ENCODE results near the gene PKP3.

The PKP3 gene

DNA sequence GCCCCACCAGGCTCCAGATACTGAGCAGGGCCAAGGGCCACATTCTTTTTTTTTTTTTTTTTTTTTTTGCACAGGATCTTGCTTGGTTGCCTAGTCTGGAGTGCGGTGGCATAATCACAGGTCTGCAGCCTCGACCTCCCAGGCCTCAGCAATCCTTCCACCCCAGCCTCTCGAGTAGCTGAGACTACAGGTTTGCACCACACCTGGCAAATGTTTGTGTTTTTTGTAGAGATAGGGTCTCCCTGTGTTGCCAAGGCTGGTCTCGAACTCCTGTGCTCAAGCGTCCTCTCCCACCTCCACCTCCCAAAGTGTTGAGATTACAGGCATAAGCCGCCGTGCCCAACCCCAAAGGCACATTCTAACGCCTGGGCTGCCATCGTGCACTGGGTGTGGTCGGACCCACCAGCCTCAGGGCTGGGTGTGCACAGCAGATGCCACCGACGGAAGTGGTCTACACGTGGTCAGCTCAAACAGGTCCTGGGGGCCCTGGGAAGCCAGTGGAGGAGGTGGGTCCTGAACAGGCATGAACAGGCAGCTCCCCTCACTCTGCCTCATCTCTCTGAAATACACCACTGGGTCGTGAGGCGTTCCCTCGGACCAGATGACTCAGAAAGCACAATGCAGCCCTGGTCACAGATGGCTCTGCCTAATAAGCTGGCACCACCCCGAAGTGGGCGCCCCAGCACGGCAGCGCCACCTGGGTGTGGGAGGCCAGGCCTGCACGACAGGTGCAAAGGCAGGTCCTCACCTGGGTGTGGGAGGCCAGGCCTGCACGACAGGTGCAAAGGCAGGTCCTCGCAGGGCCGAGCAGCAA, 29.9 kb upstream of the PKP3 start:
- no peak for DNase-seq

DNA sequence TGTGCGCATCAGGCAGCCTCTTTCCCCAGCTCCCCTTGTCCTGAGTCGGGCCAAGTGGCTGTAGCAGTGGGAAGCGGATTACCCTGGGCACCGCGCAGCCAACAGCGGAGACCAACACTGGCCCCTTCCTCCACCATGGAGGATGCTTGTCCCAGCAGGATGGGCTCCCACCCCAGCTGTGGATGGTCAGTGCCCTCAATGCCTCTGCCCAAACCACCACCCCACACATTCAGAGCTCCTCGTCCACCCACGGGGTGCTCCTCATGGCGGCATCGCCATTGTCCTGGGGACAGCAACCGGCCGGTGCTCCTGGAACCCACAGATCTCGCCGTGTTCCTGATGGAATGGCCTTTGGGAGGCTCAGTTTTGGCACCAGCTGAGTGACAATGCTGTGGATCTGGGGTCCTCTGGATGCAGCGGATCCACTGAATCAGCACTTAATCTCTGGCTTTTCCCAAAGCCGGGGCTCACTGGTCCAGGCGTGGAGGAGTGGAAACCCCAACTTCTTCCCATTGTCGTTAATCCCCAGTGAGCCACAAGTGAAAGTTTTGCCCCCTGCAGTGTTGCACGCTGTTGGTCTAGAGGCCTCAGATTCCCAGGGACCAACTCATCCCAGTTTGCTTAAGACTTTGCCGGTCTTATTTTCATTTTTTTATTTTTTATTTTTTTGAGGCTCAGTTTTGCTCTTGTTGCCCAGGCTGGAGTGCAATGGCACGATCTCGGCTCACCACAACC, 28.9 kb upstream of the PKP3 start:
- no peak for DNase-seq

DNA sequence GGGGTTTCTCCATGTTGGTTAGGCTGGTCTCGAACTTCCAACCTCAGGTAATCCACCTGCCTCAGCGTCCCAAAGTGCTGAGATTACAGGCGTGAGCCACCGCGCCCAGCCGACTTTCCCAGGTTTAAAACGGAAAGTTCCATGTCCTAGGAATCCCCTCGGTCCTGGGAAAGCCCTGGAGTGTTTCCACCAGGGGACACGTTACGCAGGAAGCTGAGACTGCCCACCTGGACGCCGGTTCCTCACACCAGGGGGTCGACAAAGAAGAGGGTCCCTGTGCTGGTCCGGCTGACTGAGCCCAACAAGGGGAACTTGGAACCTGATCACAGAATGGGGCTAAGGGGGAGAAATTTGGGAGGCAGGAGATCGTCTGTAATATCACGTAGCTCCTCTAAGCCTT, 28.2 kb upstream of the PKP3 start:
- DNase-seq = no peak

DNA sequence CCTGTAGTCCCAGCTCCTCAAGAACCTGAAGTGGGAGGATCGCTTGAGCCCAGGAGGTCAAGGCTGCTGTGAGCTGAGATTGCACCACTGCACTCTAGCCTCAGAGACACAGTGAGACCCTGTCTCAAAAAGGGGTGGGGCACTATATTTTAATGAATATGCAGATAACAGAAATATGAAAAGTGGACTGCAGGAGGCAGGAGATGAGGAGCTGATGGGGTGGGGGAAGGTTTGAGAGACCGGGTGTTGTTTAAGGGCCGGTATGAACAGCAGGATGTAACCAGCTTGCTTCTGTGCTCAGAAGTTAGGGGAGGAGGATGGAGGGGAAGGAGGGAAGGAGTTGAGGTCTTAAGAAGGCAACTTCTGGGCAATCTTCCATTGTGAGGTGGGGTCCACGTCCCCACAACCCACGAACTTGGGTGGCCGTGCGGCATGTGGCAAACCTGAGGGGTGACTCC, 26.0 kb upstream of the PKP3 start:
- DNase-seq = no peak

DNA sequence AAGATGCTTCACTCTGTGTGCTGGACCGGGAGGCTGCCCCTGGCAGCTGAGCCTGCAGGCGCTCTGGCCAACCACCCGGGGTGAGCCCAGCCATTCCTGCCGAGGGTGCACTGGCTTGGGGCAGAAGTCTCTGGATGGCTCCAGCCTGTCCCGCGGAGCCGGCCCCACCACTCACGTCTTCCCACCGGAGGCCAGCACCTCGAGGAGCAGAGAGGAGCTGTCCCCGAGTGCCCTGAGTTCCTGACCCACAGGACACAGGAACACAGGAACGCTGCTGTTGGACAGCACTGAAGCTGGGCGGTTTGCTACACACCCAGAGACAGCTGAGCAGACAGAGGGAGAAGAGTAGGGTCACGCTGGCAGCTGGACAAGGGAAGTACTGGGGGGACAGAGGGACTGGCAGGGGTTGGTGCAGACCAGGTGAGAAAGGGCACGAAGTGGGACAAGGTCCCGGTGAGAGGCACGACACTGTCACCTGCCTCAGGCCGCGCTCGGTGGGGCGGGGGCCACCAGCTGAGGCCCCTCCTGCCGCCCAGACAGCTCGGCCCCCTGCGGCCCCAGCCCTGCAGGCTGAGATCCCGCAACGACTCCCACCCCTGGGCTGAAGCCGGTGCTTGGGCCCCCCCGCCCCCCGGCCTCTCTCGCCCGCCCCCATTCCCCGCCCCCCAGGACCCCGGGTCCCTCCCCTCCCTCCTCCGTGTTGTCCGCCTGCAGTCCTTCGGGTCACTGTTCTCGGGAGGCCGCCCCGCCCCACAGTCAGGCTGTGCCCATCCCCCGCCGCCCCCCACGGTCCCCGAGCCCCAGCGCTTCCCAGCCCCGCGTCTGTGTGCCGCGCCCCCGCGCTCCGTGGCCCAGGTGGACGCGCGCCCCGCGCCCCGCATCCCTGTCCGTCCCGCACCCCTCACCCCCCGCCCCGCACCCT, 25.3 kb upstream of the PKP3 start:
- DNase-seq = no peak

DNA sequence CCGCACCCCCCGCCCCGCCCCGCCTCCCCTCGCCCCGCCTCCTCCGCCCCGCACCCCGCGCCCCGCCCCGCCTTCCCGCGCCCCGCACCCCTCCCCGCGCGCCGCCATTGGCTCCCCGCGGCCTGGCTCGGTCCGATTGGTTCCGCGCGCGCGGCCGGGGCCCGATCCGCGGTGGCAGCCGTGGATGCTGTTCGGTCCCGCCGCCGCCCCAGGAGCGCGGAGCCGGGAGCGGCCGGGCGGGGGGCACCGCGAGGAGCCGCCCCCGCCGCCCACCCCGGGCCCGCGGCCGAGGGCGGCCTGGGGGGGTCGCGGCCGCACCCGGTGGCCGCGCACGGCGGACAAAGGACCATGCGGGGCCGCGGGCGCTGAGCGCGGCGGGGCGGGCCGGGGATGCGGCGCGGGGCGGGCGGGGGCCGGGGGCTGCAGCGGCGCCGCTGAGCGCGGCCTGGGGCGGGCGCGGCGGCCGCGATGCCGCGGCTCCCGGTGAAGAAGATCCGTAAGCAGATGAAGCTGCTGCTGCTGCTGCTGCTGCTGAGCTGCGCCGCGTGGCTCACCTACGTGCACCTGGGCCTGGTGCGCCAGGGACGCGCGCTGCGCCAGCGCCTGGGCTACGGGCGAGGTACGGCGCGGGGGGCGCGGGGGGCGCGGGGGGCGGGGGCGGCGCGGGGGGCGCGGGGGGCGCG, 24.5 kb upstream of the PKP3 start, which contains the start of gene B4GALNT4:
B4GALNT4 (plus strand) TSS at position 164 of the 683 bp plus-strand sequence; CDS start at position 469, 305 bp downstream.
- peak; percentile 51 for DNase-seq

DNA sequence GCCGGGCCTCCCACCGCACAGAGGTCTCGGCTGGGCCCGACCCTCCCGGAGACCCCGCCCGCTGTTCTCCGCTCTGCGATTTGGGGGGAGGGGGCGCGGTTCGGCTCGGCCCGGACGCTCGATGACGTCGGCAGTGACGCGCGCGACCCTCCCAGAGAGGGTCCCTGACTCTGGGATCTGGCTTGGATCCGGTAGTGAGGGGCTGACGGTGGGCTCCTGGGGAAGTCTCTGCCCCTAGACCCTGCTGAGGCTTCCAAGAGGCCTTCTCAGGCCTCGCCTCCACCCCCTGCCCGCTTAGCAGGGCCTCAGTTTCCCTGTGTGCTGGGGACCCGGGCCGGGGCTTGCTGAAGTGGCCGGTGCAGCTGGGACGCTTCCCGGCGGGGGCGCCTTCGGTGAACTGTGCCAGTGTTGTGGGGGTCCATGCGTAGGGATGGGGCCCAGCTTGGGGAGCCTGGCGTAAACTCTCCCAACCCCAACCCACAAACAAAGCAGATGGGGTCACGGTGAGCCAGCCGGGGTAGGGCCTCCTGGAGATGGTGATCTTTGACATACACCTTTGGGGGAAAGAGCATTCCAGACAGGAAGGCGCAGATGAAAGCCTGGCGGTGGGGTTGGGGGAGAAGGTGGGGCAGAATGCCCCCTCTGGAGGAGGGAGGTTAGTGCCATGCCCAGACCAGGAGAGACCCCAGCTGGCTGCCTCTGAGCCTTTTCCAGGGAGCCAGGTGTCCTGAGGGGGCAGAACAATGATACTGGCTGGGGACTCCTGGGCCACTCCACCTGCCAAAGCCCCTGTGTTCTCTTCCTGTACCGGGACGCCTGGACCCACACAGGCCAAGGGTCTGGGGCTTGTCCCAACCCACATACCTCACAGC, 23.7 kb upstream of the PKP3 start:
- DNase-seq = no peak

DNA sequence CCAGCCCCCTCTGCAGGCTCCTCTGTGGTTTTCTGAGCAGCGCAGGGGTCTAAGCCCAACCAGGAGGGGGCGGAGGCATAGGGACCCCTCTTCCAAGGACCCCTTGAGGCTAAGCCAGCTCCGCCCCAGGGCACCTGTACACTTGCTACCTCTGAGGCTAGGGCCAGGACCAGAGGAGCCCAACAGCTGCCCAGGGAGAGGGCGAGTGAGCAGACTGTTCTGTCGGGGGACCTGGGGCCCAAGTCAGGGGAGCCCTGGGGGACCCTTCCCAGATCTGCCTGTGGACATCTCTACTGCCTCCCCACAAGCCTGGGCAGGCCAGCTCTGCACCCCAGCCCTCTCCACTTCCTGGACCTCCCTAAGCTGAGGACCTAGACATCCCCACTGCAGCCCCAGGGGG, 23.0 kb upstream of the PKP3 start:
- DNase-seq = no peak

DNA sequence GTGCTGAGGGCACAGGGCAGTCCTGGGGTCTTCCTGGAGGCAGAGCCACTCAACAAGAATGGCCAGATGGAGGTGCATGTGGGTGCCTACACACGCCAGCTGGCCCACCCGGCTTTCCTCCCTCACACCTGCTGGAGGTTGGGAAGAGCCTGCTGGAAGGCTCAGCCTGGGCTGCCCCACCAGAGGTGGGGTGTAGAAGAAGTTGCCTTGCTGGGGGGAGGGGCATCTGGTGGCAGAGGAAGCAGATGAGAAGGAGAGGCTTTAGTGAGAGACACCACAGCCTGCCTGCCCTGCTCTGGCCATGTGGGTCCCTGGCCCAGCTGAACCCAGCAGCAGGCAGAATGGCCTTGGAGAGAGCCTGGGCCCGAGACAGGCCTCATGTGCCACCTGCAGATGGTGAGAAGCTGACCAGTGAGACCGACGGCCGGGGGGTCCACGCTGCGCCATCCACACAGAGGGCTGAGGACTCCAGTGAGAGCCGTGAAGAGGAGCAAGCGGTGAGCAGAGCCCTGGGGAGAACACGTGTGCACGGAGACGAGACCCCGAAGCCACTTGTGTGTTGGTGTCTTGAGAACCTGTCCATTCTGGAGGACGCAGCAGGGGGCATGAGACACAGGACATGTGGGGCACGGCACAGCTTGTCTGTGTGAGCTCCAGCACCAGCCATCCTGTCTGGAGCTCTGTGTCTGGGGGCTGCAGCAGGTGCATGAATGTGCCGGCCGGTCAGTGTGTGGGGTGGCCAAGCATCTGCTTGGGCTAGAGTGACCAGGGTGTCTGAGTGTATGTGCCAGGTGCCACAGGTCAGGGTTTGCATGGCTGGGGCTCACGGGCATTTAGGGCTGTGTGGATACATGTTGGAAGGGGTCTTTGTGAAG, 22.1 kb upstream of the PKP3 start:
- no peak for DNase-seq

DNA sequence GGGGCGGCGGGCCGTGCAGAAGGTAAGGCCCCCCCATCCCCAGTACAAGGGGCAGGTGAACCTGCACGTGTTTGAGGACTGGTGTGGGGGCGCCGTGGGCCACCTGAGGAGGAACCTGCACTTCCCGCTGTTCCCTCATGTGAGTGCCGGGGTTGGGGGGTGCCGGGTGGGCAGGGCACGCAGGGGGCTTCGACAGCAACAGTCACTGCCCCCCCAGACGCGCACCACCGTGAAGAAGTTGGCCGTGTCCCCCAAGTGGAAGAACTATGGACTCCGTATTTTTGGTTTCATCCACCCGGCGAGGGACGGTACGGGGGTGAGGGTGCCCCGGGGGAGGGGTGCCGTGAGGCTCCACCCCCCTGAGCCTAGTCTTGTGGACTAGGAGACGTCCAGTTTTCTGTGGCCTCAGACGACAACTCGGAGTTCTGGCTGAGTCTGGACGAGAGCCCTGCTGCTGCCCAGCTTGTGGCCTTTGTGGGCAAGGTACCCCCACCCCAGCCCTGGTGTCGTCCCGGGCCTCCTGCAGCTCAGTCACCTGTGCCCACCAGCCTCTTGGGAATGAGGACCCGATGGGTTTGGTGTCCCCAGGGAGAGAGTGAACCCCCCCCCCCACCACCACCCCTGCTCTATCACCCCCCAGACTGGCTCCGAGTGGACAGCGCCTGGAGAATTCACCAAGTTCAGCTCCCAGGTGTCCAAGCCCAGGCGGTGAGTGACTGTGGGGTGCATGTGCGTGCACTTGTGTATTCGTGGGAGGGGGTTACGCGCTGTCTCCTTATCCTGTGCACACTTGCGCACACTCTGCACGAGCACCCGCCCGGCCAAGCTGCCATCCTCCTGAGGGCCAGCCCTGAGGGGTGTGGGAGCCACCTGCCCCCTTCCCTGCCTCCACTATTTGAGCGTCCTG, 20.9 kb upstream of the PKP3 start:
- DNase-seq = no peak

DNA sequence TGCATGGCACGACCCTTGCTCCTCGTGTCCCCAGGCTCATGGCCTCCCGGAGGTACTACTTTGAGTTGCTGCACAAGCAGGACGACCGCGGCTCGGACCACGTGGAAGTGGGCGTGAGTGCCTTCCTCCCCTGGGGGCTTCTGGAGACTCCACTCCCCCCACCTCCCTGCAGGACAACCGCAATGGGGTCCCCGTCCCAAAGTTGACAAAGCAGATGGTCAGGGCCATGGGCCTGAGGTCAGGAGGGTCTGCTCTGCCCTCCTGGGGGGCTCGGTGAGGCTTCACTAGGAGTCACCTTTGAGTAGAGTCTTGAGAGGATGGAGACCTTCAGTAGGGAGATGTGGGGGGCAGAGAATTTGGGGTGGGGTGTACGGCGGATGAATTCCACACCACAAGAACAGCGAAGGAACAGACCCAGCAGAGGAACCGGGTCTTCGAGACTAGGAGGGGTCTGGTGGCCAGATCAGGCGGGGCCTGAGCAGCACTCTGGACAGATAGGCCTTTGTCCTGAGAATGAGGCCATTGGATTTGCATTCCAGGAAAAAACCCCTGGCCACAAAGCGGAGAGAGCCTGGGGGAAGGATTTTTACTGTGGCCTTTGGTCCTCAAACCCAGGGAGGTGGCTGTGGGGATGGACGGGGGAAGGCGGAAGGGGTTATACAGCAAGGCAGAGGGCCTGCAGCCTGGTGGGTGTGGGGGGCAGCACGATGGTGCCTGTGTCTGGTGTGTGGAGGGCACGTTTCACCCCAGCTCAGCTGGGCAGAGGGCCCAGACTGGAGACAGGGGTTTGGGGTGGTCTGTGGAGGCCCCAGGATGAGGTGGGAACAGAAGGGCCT, 20.1 kb upstream of the PKP3 start:
- no peak for DNase-seq

DNA sequence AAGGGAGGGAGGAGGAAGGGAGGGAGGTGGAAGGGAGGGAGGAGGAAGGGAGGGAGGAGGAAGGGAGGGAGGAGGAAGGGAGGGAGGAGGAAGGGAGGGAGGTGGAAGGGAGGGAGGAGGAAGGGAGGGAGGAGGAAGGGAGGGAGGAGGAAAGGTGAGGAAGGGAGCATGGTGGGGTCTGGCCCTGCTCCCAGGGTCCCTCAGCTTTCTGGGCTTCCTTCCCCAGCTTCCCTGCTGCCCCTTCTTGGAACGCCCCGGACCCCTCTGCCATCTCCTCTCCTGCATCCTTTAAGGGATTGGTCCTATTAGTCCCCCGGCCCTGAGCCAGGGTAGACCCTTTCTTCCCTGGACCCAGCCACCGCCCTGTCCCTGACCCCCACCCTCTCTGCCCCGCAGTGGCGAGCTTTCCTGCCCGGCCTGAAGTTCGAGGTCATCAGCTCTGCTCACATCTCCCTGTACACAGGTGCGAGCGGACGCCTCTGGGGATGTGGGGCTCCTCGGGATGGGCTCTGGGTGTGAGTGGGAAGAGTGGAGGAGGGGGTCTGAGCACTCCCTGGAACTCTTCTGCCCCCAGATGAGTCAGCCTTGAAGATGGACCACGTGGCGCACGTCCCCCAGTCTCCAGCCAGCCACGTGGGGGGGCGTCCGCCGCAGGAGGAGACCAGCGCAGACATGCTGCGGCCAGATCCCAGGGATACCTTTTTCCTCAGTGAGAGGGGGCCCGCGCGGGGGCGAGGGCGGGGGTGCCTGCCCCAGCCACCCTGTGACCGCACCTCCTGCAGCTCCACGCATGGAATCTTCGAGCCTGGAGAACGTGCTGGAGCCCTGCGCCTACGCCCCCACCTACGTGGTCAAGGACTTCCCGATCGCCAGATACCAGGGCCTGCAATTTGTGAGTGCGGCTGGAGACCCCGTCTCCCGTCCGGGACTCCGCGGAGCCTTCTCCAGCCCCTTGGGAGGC, 18.7 kb upstream of the PKP3 start:
- no peak for DNase-seq

DNA sequence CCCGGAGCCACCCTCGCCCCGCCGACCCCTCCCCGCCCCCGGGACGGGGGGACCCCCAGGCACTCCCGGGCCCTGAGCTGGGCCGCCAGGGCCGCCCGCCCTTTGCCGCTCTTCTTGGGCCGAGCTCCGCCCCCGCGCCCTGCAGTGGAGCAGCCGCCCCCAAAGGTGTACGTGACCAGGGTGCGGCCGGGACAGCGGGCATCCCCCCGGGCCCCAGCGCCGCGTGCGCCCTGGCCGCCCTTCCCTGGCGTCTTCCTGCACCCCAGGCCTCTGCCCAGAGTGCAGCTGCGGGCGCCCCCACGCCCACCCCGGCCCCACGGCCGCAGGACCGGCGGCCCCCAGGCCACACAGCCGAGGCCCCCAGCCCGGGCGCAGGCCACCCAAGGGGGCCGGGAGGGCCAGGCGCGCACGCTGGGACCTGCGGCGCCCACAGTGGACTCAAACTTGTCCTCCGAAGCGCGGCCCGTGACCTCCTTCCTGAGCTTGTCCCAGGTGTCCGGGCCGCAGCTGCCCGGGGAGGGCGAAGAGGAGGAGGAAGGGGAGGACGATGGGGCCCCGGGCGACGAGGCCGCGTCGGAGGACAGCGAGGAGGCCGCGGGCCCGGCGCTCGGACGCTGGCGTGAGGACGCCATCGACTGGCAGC, 17.4 kb upstream of the PKP3 start:
- DNase-seq = no peak

DNA sequence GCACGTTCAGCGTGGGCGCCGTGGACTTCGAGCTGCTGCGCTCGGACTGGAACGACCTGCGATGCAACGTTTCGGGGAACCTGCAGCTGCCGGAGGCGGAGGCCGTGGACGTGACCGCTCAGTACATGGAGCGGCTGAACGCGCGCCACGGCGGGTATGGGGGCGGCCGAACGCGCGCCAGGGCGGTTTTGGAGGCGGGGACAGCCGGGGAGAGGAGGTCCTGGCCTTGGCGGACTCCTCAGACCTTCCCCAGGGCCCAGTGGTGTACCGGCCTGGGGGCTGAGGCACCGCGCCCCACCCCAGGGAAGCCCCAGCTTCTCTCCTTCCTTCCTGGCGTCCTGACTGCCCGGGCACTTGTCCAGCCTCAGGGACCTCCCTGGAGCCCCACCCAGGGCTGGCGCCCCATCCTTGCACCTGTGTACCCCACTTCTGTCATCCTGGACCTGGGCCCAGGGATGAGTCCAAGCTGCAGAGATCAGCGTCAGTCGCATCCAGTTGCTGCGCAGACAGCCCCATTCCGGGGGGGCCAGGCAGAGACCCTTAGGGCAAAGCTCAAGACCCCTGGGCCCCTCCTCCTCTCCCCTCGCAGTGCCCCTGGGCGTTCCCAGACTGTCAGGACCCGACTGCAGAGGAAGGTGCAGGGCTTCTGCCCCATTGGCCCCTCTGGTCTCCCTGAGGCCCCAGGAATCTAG, 16.7 kb upstream of the PKP3 start:
- no peak for DNase-seq

DNA sequence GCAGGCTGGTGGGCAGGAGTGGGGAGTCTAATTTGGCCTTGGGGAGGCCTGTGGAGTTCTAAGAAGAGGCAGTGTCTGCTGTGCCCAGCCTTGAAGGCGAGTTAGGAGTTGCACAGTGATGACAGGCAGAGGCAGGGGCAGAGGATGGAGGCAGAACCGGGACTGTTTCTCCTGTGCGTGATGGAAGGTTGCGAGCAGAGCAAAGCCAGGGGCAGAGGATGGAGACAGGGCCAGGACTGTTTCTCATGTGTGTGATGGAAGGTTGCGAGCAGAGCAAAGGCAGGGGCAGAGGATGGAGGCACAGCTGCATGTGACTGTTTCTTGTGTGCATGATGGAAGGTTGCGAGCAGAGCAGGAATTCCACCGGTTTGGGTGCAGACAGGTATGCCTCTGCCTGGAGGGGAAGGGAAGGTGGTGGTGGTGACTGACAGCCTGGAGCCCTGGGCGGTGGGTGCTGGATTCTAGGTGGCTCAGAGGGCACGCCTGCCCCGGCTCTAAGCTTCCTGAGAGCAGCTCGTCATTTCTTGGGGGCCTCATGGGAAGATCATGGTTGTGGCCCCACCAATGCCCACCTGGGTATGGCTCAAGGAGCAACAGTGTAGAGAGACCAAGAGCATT, 16.0 kb upstream of the PKP3 start:
- DNase-seq = no peak
